HepG2 (cell line): ENCODE data around the gene RANGRF. TPM values are rescaled to one million over a fixed set of nuclear protein-coding genes. Genes with fewer than 3 reads are reported as not detected.

Experiments
- CEBPZ ChIP-seq: IDR thresholded peaks from 2 replicates; pipeline ENCODE4 v1.6.1; 2012; ENCODE audit warnings: low read length, improper control_type of control experiment
- EEA1 ChIP-seq: sonication (generic); formaldehyde crosslinking; IDR thresholded peaks from 2 replicates; pipeline ENCODE4 v1.5.1; 2020; ENCODE audit warnings: mild to moderate bottlenecking, missing genetic modification reagents, borderline replicate concordance
- EP300 ChIP-seq, 3 experiments: sonication (generic) in 1 of 3; formaldehyde crosslinking in 1 of 3; IDR thresholded peaks; 2 replicates each; pipeline versions ENCODE4 v1.5.1 to v1.6.1; 2011 to 2020; ENCODE audit warnings: low read depth in 2 of 3, low read length in 2 of 3, borderline replicate concordance in 1 of 3, improper control_type of control experiment in 1 of 3, mild to moderate bottlenecking in 1 of 3, missing genetic modification reagents in 1 of 3, moderate library complexity in 1 of 3
- FOXM1 ChIP-seq: sonication (generic); formaldehyde crosslinking; IDR thresholded peaks from 2 replicates; pipeline ENCODE4 v1.5.0; 2020; ENCODE audit warnings: missing genetic modification reagents
- HDAC2 ChIP-seq: sonication (generic); formaldehyde crosslinking; IDR thresholded peaks from 2 replicates; pipeline ENCODE4 v1.4.0; 2020; ENCODE audit warnings: missing genetic modification reagents
- MAF1 ChIP-seq: sonication (generic); formaldehyde crosslinking; IDR thresholded peaks from 2 replicates; pipeline ENCODE4 v1.5.0; 2020; ENCODE audit warnings: missing genetic modification reagents, borderline replicate concordance
- NFRKB ChIP-seq: fragments of 450-650 bp; IDR thresholded peaks from 2 replicates; pipeline ENCODE4 v1.6.1; 2017
- NR1H2 ChIP-seq: sonication (generic); formaldehyde crosslinking; IDR thresholded peaks from 2 replicates; pipeline ENCODE4 v1.8.1; 2022; ENCODE audit warnings: low read depth, missing genetic modification reagents, borderline replicate concordance
- PATZ1 ChIP-seq: sonication (generic); formaldehyde crosslinking; IDR thresholded peaks from 2 replicates; pipeline ENCODE4 v1.4.0; 2020; ENCODE audit warnings: missing genetic modification reagents
- PHB2 ChIP-seq: fragments of 450-650 bp; IDR thresholded peaks from 2 replicates; pipeline ENCODE4 v1.6.1; 2018; ENCODE audit not compliant: partially characterized antibody
- PHF21A ChIP-seq: sonication (generic); formaldehyde crosslinking; IDR thresholded peaks from 2 replicates; pipeline ENCODE4 v1.5.0; 2020; ENCODE audit warnings: mild to moderate bottlenecking, missing genetic modification reagents
- RCOR2 ChIP-seq: IDR thresholded peaks from 2 replicates; pipeline ENCODE4 v1.6.1; 2016; ENCODE audit warnings: missing biosample characterization, missing genetic modification reagents
- SAFB2 ChIP-seq: sonication (generic); formaldehyde crosslinking; IDR thresholded peaks from 2 replicates; pipeline ENCODE4 v1.5.1; 2020; ENCODE audit warnings: missing genetic modification reagents, low read depth, mild to moderate bottlenecking, borderline replicate concordance
- TFDP2 ChIP-seq: sonication (generic); formaldehyde crosslinking; IDR thresholded peaks from 2 replicates; pipeline ENCODE4 v1.4.0; 2020; ENCODE audit warnings: missing genetic modification reagents
- THAP9 ChIP-seq: sonication (generic); formaldehyde crosslinking; IDR thresholded peaks from 2 replicates; pipeline ENCODE4; 2020; ENCODE audit warnings: missing genetic modification reagents, mild to moderate bottlenecking, borderline replicate concordance
- WIZ ChIP-seq: sonication (generic); formaldehyde crosslinking; IDR thresholded peaks from 2 replicates; pipeline ENCODE4 v1.5.1; 2020; ENCODE audit warnings: mild to moderate bottlenecking, missing genetic modification reagents
- ZFP1 ChIP-seq: IDR thresholded peaks from 2 replicates; pipeline ENCODE4 v1.6.1; 2016
- ZFX ChIP-seq: sonication (generic); formaldehyde crosslinking; IDR thresholded peaks from 2 replicates; pipeline ENCODE4 v1.4.0; 2020; ENCODE audit warnings: mild to moderate bottlenecking, low read depth, missing genetic modification reagents, moderate library complexity
- ZNF460 ChIP-seq: sonication (generic); formaldehyde crosslinking; IDR thresholded peaks from 2 replicates; pipeline ENCODE4 v1.5.1; 2020; ENCODE audit warnings: missing genetic modification reagents, mild to moderate bottlenecking, borderline replicate concordance
- polyA plus RNA-seq, 8 experiments: library from polyadenylated mRNA; depleted of rRNA in 3 of 8; stranded (reverse) in 7 of 8; unstranded in 1 of 8; fragments of >200 nt; fragmentation: Illumina TruSeq in 4 of 8; extraction: Trizol in 4 of 8; gene quantifications; 2 replicates each; pipeline versions ENCODE4 v1.2.1 to v1.2.3, GENCODE V29; 2011 to 2016; ENCODE audit warnings: low read depth in 4 of 8, missing spikeins in 1 of 8, mixed read lengths in 1 of 8; ENCODE audit not compliant: insufficient read depth in 1 of 8
- total RNA-seq, 5 experiments: library from RNA; depleted of rRNA; stranded (reverse); fragments of >200 nt; fragmentation: Illumina TruSeq; extraction: Trizol; gene quantifications; 2 replicates each; pipeline ENCODE4 v1.2.3, GENCODE V29; 2016; ENCODE audit warnings: low read depth in 1 of 5

Gene RANGRF
- total and polyA plus RNA-seq, 2 of the 13 experiments (the other 11 are each of a cell fraction or from before 2014, with no cell fraction given): 18.6 to 40.7 TPM

- TF ChIP-seq THAP9 (CRISPR knock-in tag) (peak; percentile 72; the same call in 1 of the 2 replicates), TFDP2 (CRISPR knock-in tag) (peak; percentile 85), RCOR2 (CRISPR knock-in tag) (no peak), HDAC2 (CRISPR knock-in tag) (peak; percentile 66), MAF1 (CRISPR knock-in tag) (no peak), EP300 (IDR thresholded peaks at IDR 0.05; ENCODE audit: low read depth in 2 of 2, low read length in 2 of 2) (peak in 1 of 2 experiments; percentile 58; a peak in 2 of 4 replicates), EP300 (CRISPR knock-in tag; IDR thresholded peaks at IDR 0.05; ENCODE audit: borderline replicate concordance) (no peak), NFRKB (no peak), EEA1 (CRISPR knock-in tag) (0 out of 2 replicates have a peak, but pooled peaks have one; percentile 27), ZFX (CRISPR knock-in tag) (peak; percentile 69), PATZ1 (CRISPR knock-in tag) (peak; percentile 38; the same call in 1 of the 2 replicates), ZNF460 (CRISPR knock-in tag) (no peak), FOXM1 (CRISPR knock-in tag) (no peak), PHF21A (CRISPR knock-in tag) (peak; percentile 40; the same call in 1 of the 2 replicates), WIZ (CRISPR knock-in tag) (0 out of 2 replicates have a peak, but pooled peaks have one; percentile 49), CEBPZ (no peak), SAFB2 (CRISPR knock-in tag) (no peak), PHB2 (no peak), NR1H2 (CRISPR knock-in tag) (no peak), ZFP1 (CRISPR knock-in tag) (no peak)
Measured at GRCh38 chr17:8248751-8249607, 39.5 kb upstream of the RANGRF start, which contains the start of gene PFAS (continued).
